ENCODE results near the gene ZNF263.

DNA sequence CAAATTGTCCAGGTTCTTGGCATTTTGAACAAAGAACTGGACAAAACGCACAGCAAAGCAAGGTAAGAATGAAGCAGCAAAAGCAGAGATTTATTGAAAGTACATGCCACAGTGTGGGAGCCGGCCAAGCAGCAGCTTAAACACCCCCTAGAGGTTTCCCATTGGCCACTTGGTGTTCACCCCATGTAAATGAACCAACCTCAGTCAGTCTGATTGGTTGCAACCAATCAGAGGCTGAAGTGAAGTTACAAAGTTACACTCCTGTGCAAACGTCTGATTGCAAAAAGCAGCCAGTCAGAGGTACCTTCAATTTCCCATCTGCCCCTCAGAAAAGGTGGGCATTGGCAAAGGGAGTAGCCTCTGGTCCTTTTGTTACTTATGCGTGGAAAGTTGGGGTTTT lies 8.8 kb upstream of the ZNF263 start:
- TF ChIP-seq, protein P1, sequence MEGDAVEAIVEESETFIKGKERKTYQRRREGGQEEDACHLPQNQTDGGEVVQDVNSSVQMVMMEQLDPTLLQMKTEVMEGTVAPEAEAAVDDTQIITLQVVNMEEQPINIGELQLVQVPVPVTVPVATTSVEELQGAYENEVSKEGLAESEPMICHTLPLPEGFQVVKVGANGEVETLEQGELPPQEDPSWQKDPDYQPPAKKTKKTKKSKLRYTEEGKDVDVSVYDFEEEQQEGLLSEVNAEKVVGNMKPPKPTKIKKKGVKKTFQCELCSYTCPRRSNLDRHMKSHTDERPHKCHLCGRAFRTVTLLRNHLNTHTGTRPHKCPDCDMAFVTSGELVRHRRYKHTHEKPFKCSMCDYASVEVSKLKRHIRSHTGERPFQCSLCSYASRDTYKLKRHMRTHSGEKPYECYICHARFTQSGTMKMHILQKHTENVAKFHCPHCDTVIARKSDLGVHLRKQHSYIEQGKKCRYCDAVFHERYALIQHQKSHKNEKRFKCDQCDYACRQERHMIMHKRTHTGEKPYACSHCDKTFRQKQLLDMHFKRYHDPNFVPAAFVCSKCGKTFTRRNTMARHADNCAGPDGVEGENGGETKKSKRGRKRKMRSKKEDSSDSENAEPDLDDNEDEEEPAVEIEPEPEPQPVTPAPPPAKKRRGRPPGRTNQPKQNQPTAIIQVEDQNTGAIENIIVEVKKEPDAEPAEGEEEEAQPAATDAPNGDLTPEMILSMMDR (IDR thresholded peaks at IDR 0.05) = no peak
- TF ChIP-seq POLR2A (IDR thresholded peaks at IDR 0.05) = no peak

All from thyroid gland (tissue), 4 donors.